CD4-positive, CD25-positive, alpha-beta regulatory T cell (primary cell): ENCODE data around the gene TBC1D4. TPM values are rescaled to one million over a fixed set of nuclear protein-coding genes. Genes with fewer than 3 reads are reported as not detected.

Experiments used
- ATAC-seq, 2 donors: fragments of 150-1000 bp; cut with Tn5 transposase; one replicate each; pipeline ENCODE4 v1.10.0; 2021; ENCODE audit warnings: low read depth in 2 of 2, moderate number of reproducible peaks in 2 of 2, moderate library complexity in 1 of 2
- DNase-seq, 3 donors: peaks; one replicate each; pipeline versions ENCODE4 v3.0.0 to v3.0.0-alpha.2; 2012 to 2022; ENCODE audit warnings: mixed read lengths in 1 of 3
- H3K27ac ChIP-seq: one replicate; pipeline ENCODE4 v1.7.0; 2013; ENCODE audit warnings: mild to moderate bottlenecking, low read length; ENCODE audit not compliant: insufficient read depth, poor library complexity, severe bottlenecking
- H3K27me3 ChIP-seq: one replicate; pipeline ENCODE4 v1.7.0; 2013; ENCODE audit warnings: low read length; ENCODE audit not compliant: control insufficient read depth, insufficient read depth
- H3K36me3 ChIP-seq: one replicate; pipeline ENCODE4 v1.7.0; 2013; ENCODE audit warnings: mild to moderate bottlenecking, low read length, moderate library complexity; ENCODE audit not compliant: control insufficient read depth, insufficient read depth
- H3K4me1 ChIP-seq: 2 replicates; pipeline ENCODE4 v1.7.0; 2013; ENCODE audit warnings: mild to moderate bottlenecking, low read length; ENCODE audit not compliant: insufficient read depth, control insufficient read depth, poor library complexity, severe bottlenecking
- H3K4me3 ChIP-seq: one replicate; pipeline ENCODE4 v1.7.0; 2013; ENCODE audit warnings: low read depth, mild to moderate bottlenecking, low read length, moderate library complexity
- H3K9me3 ChIP-seq, 2 experiments: 1 replicate in 1 of 2; 2 replicates in 1 of 2; pipeline ENCODE4 v1.7.0; 2013; ENCODE audit warnings: low read length in 2 of 2, mild to moderate bottlenecking in 1 of 2, moderate library complexity in 1 of 2; ENCODE audit not compliant: control insufficient read depth in 2 of 2
- H3K27ac Mint-ChIP-seq, 3 donors: one replicate each; pipeline ENCODE4 v1.8.0; 2020 to 2022; ENCODE audit warnings: mild to moderate bottlenecking in 3 of 3, mixed read lengths in 3 of 3, moderate library complexity in 2 of 3
- H3K27me3 Mint-ChIP-seq: one replicate; pipeline ENCODE4 v1.8.0; 2022; ENCODE audit warnings: mild to moderate bottlenecking, mixed read lengths
- H3K36me3 Mint-ChIP-seq: one replicate; pipeline ENCODE4 v1.8.0; 2020; ENCODE audit warnings: mixed read lengths
- H3K4me1 Mint-ChIP-seq, 4 donors: one replicate each; pipeline ENCODE4 v1.8.0; 2020 to 2022; ENCODE audit warnings: mixed read lengths in 4 of 4, mild to moderate bottlenecking in 1 of 4
- H3K4me3 Mint-ChIP-seq, 4 donors: one replicate each; pipeline ENCODE4 v1.8.0; 2020 to 2022; ENCODE audit warnings: mild to moderate bottlenecking in 4 of 4, mixed read lengths in 4 of 4, moderate library complexity in 3 of 4
- H3K9me3 Mint-ChIP-seq, 7 donors: one replicate each; pipeline ENCODE4 v1.8.0; 2020 to 2022; ENCODE audit warnings: mixed read lengths in 7 of 7, mild to moderate bottlenecking in 3 of 7, moderate library complexity in 2 of 7
- polyA plus RNA-seq, 4 donors: library from polyadenylated mRNA; unstranded; fragments of 300-500 nt; fragmentation: Illumina TruSeq; gene quantifications; one replicate each; pipeline ENCODE4 v1.2.3, GENCODE V29; 2021
- total RNA-seq: library from RNA; stranded (reverse); gene quantifications from one replicate; pipeline ENCODE4 v1.2.3, GENCODE V29; 2022

The TBC1D4 gene
- total and polyA plus RNA-seq, 5 donors from 2014 or later, result 100 to 145 (median 123) TPM

DNA sequence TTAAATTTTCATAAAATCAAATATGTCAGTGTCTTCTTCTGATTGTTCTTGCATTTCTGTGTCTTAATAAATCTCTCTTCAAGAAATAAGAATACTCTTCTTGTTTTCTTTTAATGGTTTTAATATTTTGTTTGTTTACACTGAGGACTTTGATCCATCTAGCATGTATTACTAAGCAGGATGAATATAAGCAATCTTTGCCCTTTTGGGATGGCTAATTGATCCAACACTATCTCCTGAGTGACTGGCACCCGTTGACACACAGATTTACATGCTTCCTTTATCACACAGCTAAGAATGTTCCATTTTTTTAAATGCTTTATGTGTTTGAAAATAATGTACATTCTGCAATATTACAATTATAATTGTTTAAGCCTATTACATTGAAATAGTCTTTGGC, 134.5 kb downstream of the TBC1D4 start:
- Mint-ChIP-seq H3K27me3 (no peaks in the 10 kb centered on the region), H3K9me3 (no peaks in the 10 kb centered on the region), H3K36me3 (no peaks in the 10 kb centered on the region), H3K4me1 (peaks cover 0 to 4% (median 2%) of the 10 kb centered on the region in 4 donors), H3K27ac (no peak overlapping the region), H3K4me3 (no peak overlapping the region)
- no peak for ATAC-seq
- Histone ChIP-seq H3K4me1 (no peaks in the 10 kb centered on the region), H3K27ac (no peak overlapping the region), H3K4me3 (no peak overlapping the region), H3K9me3 (no peaks in the 10 kb centered on the region), H3K27me3 (no peaks in the 10 kb centered on the region), H3K36me3 (no peaks in the 10 kb centered on the region)
- no peak for DNase-seq

DNA sequence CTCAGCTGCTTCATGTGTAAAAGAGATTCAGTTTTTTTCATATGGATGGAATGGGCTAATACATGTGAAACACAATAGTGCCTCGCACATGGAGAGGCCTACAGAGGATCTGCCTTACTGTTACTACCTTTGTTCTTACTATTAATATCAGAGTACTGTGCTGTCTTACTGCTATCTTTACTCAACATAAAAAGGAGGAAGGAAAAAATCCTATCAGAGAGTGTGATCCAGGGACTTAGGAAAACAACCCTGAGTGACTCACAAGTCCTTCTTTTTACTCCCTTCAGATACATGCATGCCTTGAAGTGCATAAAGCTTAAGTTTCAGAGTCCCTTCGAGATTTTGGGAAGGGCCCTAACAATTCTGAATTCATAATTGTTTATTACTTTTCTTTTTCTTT, 136.8 kb downstream of the TBC1D4 start:
- Histone ChIP-seq H3K36me3 (no peaks in the 10 kb centered on the region), H3K4me3 (no peak overlapping the region), H3K27ac (no peak overlapping the region), H3K27me3 (no peaks in the 10 kb centered on the region), H3K9me3 (no peaks in the 10 kb centered on the region), H3K4me1 (no peaks in the 10 kb centered on the region)
- H3K4me3 Mint-ChIP-seq, result no peak overlapping the region
- no peak for ATAC-seq
- no peaks in the 10 kb centered on the region for H3K36me3 Mint-ChIP-seq
- peak overlapping the region in 1 of 3 donors; percentile 37 for H3K27ac Mint-ChIP-seq
- H3K27me3 Mint-ChIP-seq, result no peaks in the 10 kb centered on the region
- no peaks in the 10 kb centered on the region for H3K9me3 Mint-ChIP-seq
- peaks cover 0 to 4% (median 2%) of the 10 kb centered on the region in 4 donors for H3K4me1 Mint-ChIP-seq
- DNase-seq, result no peak

DNA sequence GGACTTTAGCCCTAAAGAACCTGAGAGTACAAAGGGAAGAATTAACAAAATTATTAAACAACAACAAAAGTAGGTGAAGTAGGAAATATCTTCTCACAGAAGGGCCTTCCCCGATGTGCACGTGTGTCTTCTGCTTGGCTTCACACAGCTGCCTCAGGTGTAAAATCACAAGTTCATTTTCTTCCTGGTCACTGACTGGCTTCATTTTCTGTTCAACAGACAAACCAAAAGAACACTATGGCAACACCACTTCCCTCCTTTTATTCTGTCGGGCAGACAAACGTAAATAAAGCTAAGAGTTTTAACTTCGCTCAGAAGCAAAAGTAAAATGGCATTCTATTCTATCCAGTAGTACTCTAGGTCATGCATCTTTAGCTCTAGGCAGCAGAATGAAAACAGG, 140.9 kb downstream of the TBC1D4 start:
- Histone ChIP-seq H3K36me3 (no peaks in the 10 kb centered on the region), H3K4me3 (no peak overlapping the region), H3K27ac (no peak overlapping the region), H3K4me1 (no peaks in the 10 kb centered on the region), H3K27me3 (no peaks in the 10 kb centered on the region), H3K9me3 (no peaks in the 10 kb centered on the region)
- no peak overlapping the region for H3K27ac Mint-ChIP-seq
- H3K36me3 Mint-ChIP-seq, result peaks cover 6% of the 10 kb centered on the region
- peaks cover 0 to 4% (median 0%) of the 10 kb centered on the region in 4 donors for H3K4me1 Mint-ChIP-seq
- no peak for DNase-seq
- H3K27me3 Mint-ChIP-seq, result no peaks in the 10 kb centered on the region
- ATAC-seq, result no peak
- H3K9me3 Mint-ChIP-seq, result peaks cover 0 to 7% (median 0%) of the 10 kb centered on the region in 7 donors
- H3K4me3 Mint-ChIP-seq, result no peak overlapping the region

DNA sequence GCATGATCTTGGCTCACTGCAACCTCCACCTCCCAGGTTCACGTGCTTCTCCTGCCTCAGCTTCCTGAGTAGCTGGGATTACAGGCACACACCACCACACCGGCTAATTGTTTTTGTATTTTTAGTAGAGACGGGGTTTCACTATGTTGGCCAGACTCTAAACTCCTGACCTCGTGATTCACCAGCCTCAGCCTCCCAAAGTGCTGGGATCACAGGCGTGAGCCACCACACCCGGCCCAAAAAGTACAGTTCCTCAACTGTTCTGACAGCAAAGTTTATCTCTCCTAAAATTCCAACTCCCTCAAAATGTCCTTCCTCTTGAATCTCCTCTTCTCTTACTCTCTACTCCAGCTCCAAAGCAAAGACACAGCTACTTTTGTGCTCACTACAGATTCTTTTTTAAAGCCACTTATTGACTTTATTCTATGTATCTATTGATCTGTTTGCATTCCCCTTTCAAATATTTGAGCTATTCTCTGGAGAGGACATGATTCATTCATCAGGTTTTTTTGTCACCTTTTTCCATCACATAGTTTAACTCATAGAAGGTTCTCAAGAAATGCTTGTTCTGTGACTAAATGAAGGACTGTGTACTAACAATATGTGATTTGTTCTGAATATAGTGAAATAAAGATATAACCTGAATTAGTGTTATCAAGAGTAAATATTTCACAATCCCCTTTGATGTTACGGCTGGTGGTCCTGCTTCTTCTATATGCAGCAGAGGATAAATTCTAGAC, 142.2 kb downstream of the TBC1D4 start:
- ATAC-seq (no peak), DNase-seq (no peak)
- H3K27me3 Mint-ChIP-seq, result no peaks in the 10 kb centered on the region
- Histone ChIP-seq H3K27ac (no peak overlapping the region), H3K36me3 (no peaks in the 10 kb centered on the region), H3K27me3 (no peaks in the 10 kb centered on the region), H3K9me3 (no peaks in the 10 kb centered on the region), H3K4me3 (no peak overlapping the region), H3K4me1 (no peaks in the 10 kb centered on the region)
- no peak overlapping the region for H3K27ac Mint-ChIP-seq
- peaks cover 6% of the 10 kb centered on the region for H3K36me3 Mint-ChIP-seq
- H3K4me1 Mint-ChIP-seq, result peaks cover 0 to 4% (median 0%) of the 10 kb centered on the region in 4 donors
- H3K4me3 Mint-ChIP-seq, result no peak overlapping the region
- H3K9me3 Mint-ChIP-seq, result peaks cover 0 to 7% (median 0%) of the 10 kb centered on the region in 7 donors

- DNase-seq (no peak), ATAC-seq (no peak)
- Mint-ChIP-seq H3K4me1 (peaks cover 0 to 10% (median 4%) of the 10 kb centered on the region in 4 donors), H3K9me3 (peaks cover 0 to 7% (median 0%) of the 10 kb centered on the region in 7 donors), H3K4me3 (no peak overlapping the region), H3K27me3 (no peaks in the 10 kb centered on the region), H3K27ac (peak overlapping the region in 1 of 3 donors; percentile 27), H3K36me3 (peaks cover 6% of the 10 kb centered on the region)
- Histone ChIP-seq H3K27me3 (no peaks in the 10 kb centered on the region), H3K9me3 (no peaks in the 10 kb centered on the region), H3K4me1 (no peaks in the 10 kb centered on the region), H3K36me3 (no peaks in the 10 kb centered on the region), H3K27ac (no peak overlapping the region), H3K4me3 (no peak overlapping the region)
Measured at GRCh38 chr13:75334634-75335447, 147.1 kb downstream of the TBC1D4 start.

DNA sequence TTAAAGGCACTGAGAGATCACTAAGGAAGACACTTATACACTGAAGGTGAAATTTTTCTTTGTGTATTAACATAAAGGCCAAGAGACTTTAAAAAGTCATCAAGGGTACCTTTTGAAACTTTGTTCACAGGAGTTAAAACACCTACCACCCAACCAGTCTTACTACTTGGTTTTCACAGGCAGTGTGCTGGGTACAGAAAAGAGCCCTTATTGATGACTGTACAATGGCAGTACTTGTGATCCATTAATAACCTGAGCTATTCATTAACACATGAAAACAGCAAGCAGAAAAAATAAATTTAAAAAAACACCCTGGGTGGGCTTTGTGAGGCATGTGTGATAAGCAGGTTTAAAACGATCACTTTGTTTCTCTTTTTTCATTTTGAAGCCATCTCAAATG, 148.9 kb downstream of the TBC1D4 start:
- no peak overlapping the region for H3K4me3 ChIP-seq
- no peaks in the 10 kb centered on the region for H3K4me1 ChIP-seq
- no peaks in the 10 kb centered on the region for H3K36me3 ChIP-seq
- ATAC-seq (no peak), DNase-seq (no peak)
- no peak overlapping the region for H3K27ac Mint-ChIP-seq
- H3K27ac ChIP-seq, result no peak overlapping the region
- H3K27me3 Mint-ChIP-seq, result no peaks in the 10 kb centered on the region
- no peak overlapping the region for H3K4me3 Mint-ChIP-seq
- no peaks in the 10 kb centered on the region for H3K36me3 Mint-ChIP-seq
- H3K27me3 ChIP-seq, result no peaks in the 10 kb centered on the region
- H3K9me3 Mint-ChIP-seq, result peaks cover 0 to 2% (median 0%) of the 10 kb centered on the region in 7 donors
- peaks cover 1 to 26% (median 8%) of the 10 kb centered on the region in 4 donors for H3K4me1 Mint-ChIP-seq
- no peaks in the 10 kb centered on the region for H3K9me3 ChIP-seq

- H3K4me3 Mint-ChIP-seq, result no peak overlapping the region
- DNase-seq, result no peak
- no peaks in the 10 kb centered on the region for H3K9me3 ChIP-seq
- H3K9me3 Mint-ChIP-seq, result peaks cover 0 to 2% (median 0%) of the 10 kb centered on the region in 7 donors
- H3K36me3 Mint-ChIP-seq, result no peaks in the 10 kb centered on the region
- no peak for ATAC-seq
- H3K4me1 Mint-ChIP-seq, result peaks cover 10 to 35% (median 14%) of the 10 kb centered on the region in 4 donors
- H3K27me3 Mint-ChIP-seq, result no peaks in the 10 kb centered on the region
- no peaks in the 10 kb centered on the region for H3K27me3 ChIP-seq
- no peak overlapping the region for H3K27ac ChIP-seq
- H3K27ac Mint-ChIP-seq, result no peak overlapping the region
- no peak overlapping the region for H3K4me3 ChIP-seq
- H3K36me3 ChIP-seq, result no peaks in the 10 kb centered on the region
- H3K4me1 ChIP-seq, result peaks cover 9% of the 10 kb centered on the region
Measured at GRCh38 chr13:75331792-75332349, 150.1 kb downstream of the TBC1D4 start.
